ENCODE data around the gene ASPHD1. TPM values are rescaled to one million over a fixed set of nuclear protein-coding genes. Genes with fewer than 3 reads are reported as not detected.

The ASPHD1 gene
- total RNA-seq, 1 experiment from 2014 or later = 2.0 TPM

- peak overlapping the region; percentile 60 for H3K4me3 ChIP-seq (ENCODE audit: low read depth, low read length, poor library complexity, severe bottlenecking)
- H3K9me3 ChIP-seq (ENCODE audit: low read depth, low read length, poor library complexity, severe bottlenecking) = no peaks in the 10 kb centered on the region
- peaks cover 6% of the 10 kb centered on the region for H3K4me1 ChIP-seq (ENCODE audit: insufficient read depth, low read length, poor library complexity, severe bottlenecking)
- no TSS peak for BruUV-seq (replicated peaks)
- no peaks in the 10 kb centered on the region for H3K36me3 ChIP-seq (ENCODE audit: insufficient read depth, low read length, poor library complexity, severe bottlenecking)
- no peaks in the 10 kb centered on the region for H3K27me3 ChIP-seq (replicated peaks; ENCODE audit: insufficient read depth, low read depth, low read length, poor library complexity)
- CTCF ChIA-PET = no interaction called here
- POLR2A ChIA-PET (ENCODE audit: low non-redundant PET) = interaction anchor here (0.7 kb wide), 1 partner anchor 29 kb away, joined by 8 read pairs; no protein-coding TSS in a partner anchor
- H3K27ac ChIP-seq (ENCODE audit: low read depth, low read length, poor library complexity, severe bottlenecking) = no peak overlapping the region
- no peak for DNase-seq (ENCODE audit: low spot score)
- TF ChIP-seq, protein P1, sequence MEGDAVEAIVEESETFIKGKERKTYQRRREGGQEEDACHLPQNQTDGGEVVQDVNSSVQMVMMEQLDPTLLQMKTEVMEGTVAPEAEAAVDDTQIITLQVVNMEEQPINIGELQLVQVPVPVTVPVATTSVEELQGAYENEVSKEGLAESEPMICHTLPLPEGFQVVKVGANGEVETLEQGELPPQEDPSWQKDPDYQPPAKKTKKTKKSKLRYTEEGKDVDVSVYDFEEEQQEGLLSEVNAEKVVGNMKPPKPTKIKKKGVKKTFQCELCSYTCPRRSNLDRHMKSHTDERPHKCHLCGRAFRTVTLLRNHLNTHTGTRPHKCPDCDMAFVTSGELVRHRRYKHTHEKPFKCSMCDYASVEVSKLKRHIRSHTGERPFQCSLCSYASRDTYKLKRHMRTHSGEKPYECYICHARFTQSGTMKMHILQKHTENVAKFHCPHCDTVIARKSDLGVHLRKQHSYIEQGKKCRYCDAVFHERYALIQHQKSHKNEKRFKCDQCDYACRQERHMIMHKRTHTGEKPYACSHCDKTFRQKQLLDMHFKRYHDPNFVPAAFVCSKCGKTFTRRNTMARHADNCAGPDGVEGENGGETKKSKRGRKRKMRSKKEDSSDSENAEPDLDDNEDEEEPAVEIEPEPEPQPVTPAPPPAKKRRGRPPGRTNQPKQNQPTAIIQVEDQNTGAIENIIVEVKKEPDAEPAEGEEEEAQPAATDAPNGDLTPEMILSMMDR (conservative IDR thresholded peaks at IDR 0.05; ENCODE audit: low read depth, low read length) = no peak
- TF ChIP-seq EZH2 (IDR thresholded peaks at IDR 0.05; ENCODE audit: borderline replicate concordance, low read depth, low read length, poor library complexity, severe bottlenecking) = no peak
- intact Hi-C loops (cut with micrococcal nuclease; ENCODE audit: unreplicated experiment) = no loop called here
Measured at GRCh38 chr16:29900888-29901606, 759 bp downstream of the ASPHD1 start.

GRCh38 chr16:29901607-29901945 is 1.3 kb downstream of the ASPHD1 start:
- Histone ChIP-seq H3K4me3 (ENCODE audit: low read depth, low read length, poor library complexity, severe bottlenecking) (no peak overlapping the region), H3K4me1 (ENCODE audit: insufficient read depth, low read length, poor library complexity, severe bottlenecking) (peaks cover 6% of the 10 kb centered on the region), H3K27ac (ENCODE audit: low read depth, low read length, poor library complexity, severe bottlenecking) (no peak overlapping the region), H3K27me3 (replicated peaks; ENCODE audit: insufficient read depth, low read depth, low read length, poor library complexity) (no peaks in the 10 kb centered on the region), H3K36me3 (ENCODE audit: insufficient read depth, low read length, poor library complexity, severe bottlenecking) (no peaks in the 10 kb centered on the region), H3K9me3 (ENCODE audit: low read depth, low read length, poor library complexity, severe bottlenecking) (no peaks in the 10 kb centered on the region)
- intact Hi-C loops (cut with micrococcal nuclease; ENCODE audit: unreplicated experiment) = no loop called here
- TF ChIP-seq, protein P1 (conservative IDR thresholded peaks at IDR 0.05; ENCODE audit: low read depth, low read length) = no peak
- BruUV-seq (replicated peaks) = no TSS peak
- no peak for DNase-seq (ENCODE audit: low spot score)
- ChIA-PET CTCF (no interaction called here), POLR2A (ENCODE audit: low non-redundant PET) (no interaction called here)

DNA sequence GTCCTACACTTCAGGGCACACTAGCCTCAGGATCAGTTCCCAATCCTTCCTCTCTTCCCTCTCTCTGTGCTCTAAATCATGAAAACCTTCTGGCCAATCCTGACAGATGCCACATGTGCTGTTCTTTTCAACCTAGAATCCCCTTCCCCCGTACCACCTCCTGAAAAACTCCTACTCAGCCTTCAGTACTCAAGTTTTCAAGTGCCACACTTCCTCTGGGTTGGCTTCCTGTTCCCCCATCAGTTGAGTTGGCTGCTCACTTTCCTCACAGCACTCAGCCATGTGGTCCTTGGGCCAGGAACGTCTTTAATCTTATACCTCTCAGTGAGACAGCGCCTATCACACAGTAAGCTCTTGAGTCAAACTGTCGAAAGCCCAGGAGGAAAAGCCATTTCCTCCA is 3.3 kb downstream of the ASPHD1 start:
- TF ChIP-seq, protein P1 (conservative IDR thresholded peaks at IDR 0.05; ENCODE audit: low read depth, low read length) = no peak
- ChIA-PET CTCF (no interaction called here), POLR2A (ENCODE audit: low non-redundant PET) (no interaction called here)
- Histone ChIP-seq H3K36me3 (ENCODE audit: insufficient read depth, low read length, poor library complexity, severe bottlenecking) (no peaks in the 10 kb centered on the region), H3K27ac (ENCODE audit: low read depth, low read length, poor library complexity, severe bottlenecking) (no peak overlapping the region), H3K4me1 (ENCODE audit: insufficient read depth, low read length, poor library complexity, severe bottlenecking) (peaks cover 5% of the 10 kb centered on the region), H3K4me3 (ENCODE audit: low read depth, low read length, poor library complexity, severe bottlenecking) (no peak overlapping the region), H3K27me3 (replicated peaks; ENCODE audit: insufficient read depth, low read depth, low read length, poor library complexity) (no peaks in the 10 kb centered on the region), H3K9me3 (ENCODE audit: low read depth, low read length, poor library complexity, severe bottlenecking) (no peaks in the 10 kb centered on the region)
- intact Hi-C loops (cut with micrococcal nuclease; ENCODE audit: unreplicated experiment) = no loop called here
- no TSS peak for BruUV-seq (replicated peaks)
- DNase-seq (ENCODE audit: low spot score) = no peak

Data from A673 (cell line).